Transverse colon (tissue), 3 donors: Measurements from ENCODE around the gene S100A10.

Source experiments
- POLR2A ChIP-seq: fragments of 450-650 bp; IDR thresholded peaks from one replicate; pipeline ENCODE4 v1.6.1; 2016; ENCODE audit warnings: antibody characterized with exemption, mild to moderate bottlenecking, moderate library complexity
- TF ChIP-seq, protein P1 (sequence below), 5 experiments: fragments of 200-600 bp in 3 of 5; fragments of 450-650 bp in 2 of 5; sonication (generic) in 3 of 5; IDR thresholded peaks; 1 replicate in 2 of 5; 2 replicates in 3 of 5; pipeline ENCODE4 v1.5.1; 2016 to 2017; ENCODE audit warnings: antibody characterized with exemption in 5 of 5, inconsistent platforms in 3 of 5, mild to moderate bottlenecking in 2 of 5, moderate library complexity in 1 of 5

DNA sequence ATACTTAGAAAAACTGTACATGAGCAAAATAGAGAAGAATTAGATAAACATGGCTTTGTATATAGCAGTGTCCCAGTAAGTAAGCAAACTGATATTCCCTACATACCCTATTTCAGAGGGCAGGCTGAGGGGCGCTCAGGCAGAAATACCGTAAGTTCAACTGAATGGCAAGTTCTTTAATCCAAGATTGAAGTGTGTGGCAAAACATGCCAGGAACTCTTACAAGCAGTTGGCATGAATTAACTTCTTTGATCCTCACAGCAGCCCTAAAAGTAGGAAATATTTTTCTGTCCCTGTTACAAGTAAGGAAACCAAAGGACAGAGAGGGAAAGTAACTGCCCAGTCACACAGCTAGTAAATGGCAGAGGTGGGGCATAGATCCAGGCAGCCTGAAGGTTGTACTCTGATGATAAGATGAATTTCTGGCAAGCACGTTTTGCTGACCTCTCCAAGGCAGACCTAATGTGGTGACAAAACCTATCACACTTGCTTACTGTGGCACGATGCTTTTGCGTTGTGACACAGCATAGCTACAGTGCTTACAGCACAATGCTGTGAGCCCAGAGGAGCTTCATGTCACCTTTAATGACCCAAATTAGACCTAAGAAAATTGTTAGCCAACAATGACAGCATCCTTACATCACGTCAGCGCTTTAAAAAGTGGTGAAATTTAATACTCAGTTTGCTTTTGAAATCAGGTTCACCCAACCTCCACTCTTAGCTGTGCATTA is 49.4 kb downstream of the S100A10 start:
- TF ChIP-seq, protein P1, sequence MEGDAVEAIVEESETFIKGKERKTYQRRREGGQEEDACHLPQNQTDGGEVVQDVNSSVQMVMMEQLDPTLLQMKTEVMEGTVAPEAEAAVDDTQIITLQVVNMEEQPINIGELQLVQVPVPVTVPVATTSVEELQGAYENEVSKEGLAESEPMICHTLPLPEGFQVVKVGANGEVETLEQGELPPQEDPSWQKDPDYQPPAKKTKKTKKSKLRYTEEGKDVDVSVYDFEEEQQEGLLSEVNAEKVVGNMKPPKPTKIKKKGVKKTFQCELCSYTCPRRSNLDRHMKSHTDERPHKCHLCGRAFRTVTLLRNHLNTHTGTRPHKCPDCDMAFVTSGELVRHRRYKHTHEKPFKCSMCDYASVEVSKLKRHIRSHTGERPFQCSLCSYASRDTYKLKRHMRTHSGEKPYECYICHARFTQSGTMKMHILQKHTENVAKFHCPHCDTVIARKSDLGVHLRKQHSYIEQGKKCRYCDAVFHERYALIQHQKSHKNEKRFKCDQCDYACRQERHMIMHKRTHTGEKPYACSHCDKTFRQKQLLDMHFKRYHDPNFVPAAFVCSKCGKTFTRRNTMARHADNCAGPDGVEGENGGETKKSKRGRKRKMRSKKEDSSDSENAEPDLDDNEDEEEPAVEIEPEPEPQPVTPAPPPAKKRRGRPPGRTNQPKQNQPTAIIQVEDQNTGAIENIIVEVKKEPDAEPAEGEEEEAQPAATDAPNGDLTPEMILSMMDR (IDR thresholded peaks at IDR 0.05): no peak
- no peak for TF ChIP-seq POLR2A
